ENCODE data around the gene AK1.
"Not testable (repeated sequence)": the region's sequence is repeated elsewhere in the genome, so short reads cannot be mapped to it uniquely, and the experiment has no call there.

AK1 gene

GRCh38 chr9:127837346-127837745, 40.1 kb downstream of the AK1 start:
- H3K4me2 ChIP-seq (ENCODE audit: low read length) = no peak overlapping the region
- no peak for TF ChIP-seq EZH2 (IDR thresholded peaks at IDR 0.05; ENCODE audit: borderline replicate concordance, low read length)
- no peak for TF ChIP-seq CTCF (IDR thresholded peaks at IDR 0.05; ENCODE audit: low read length)
- no peak overlapping the region for H3K4me3 ChIP-seq (ENCODE audit: low read depth, low read length, poor library complexity, severe bottlenecking)
- no peak overlapping the region for H3K9ac ChIP-seq (ENCODE audit: low read length)
- H3F3A ChIP-seq (ENCODE audit: insufficient read depth, low read length) = no peaks in the 10 kb centered on the region; the same call in 1 of the 2 replicates
- H2AFZ ChIP-seq (ENCODE audit: low read length) = no peak overlapping the region
- peaks cover 13% of the 10 kb centered on the region for H3K4me1 ChIP-seq (ENCODE audit: insufficient read depth, low read length, severe bottlenecking)
- peaks cover 8% of the 10 kb centered on the region; the same call in 1 of the 2 replicates for H3K27me3 ChIP-seq (ENCODE audit: insufficient read depth, low read length)
- no peaks in the 10 kb centered on the region for H4K20me1 ChIP-seq (ENCODE audit: insufficient read depth, low read length)
- H3K9me2 ChIP-seq (ENCODE audit: low read depth, low read length) = no peaks in the 10 kb centered on the region
- H3K27ac ChIP-seq (ENCODE audit: low read depth, low read length, poor library complexity, severe bottlenecking) = no peak overlapping the region
- H3K9me3 ChIP-seq (ENCODE audit: low read length) = no peaks in the 10 kb centered on the region
- no peaks in the 10 kb centered on the region for H3K36me3 ChIP-seq (ENCODE audit: insufficient read depth, low read length)
- no peaks in the 10 kb centered on the region for H3K79me2 ChIP-seq (ENCODE audit: insufficient read depth, low read length)

GRCh38 chr9:127836561-127836960, 40.9 kb downstream of the AK1 start:
- not testable (repeated sequence) for H4K20me1 ChIP-seq (ENCODE audit: insufficient read depth, low read length); H3K27ac ChIP-seq (ENCODE audit: low read depth, low read length, poor library complexity, severe bottlenecking); H3K9me3 ChIP-seq (ENCODE audit: low read length)

DNA sequence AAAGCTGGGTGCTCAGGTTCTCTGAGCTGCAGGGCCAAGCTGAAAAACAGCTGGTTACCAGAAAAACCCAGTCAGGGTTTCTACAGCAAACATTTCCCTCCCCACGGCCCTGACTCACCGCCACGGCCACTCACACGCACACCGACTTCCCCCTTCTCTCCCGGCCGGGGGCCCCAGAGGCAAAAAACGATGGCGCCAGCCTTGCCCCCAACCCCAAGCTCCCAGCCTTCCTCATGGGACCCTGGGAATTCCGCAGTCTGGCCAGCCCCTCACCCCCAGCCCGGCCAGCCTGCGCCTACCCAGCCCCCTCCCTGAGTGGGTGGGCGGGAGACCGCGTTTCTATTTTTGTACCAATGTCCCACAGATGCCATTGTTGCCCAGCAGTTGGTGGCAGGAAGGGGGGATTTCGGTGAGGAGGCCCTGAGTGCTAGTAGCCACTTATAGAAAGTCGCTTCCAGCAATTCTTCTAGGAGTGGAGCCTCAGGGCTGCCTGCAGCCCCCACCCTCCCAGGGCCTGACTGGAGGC, 41.4 kb downstream of the AK1 start:
- H3F3A ChIP-seq (ENCODE audit: insufficient read depth, low read length) = no peaks in the 10 kb centered on the region; the same call in 1 of the 2 replicates
- no peaks in the 10 kb centered on the region for H3K9me3 ChIP-seq (ENCODE audit: low read length)
- no peak overlapping the region for H2AFZ ChIP-seq (ENCODE audit: low read length)
- no peak overlapping the region for H3K27ac ChIP-seq (ENCODE audit: low read depth, low read length, poor library complexity, severe bottlenecking)
- H3K4me1 ChIP-seq (ENCODE audit: insufficient read depth, low read length, severe bottlenecking) = peaks cover 13% of the 10 kb centered on the region
- no peak overlapping the region for H3K4me3 ChIP-seq (ENCODE audit: low read depth, low read length, poor library complexity, severe bottlenecking)
- H3K9me2 ChIP-seq (ENCODE audit: low read depth, low read length) = no peaks in the 10 kb centered on the region
- no peaks in the 10 kb centered on the region for H3K79me2 ChIP-seq (ENCODE audit: insufficient read depth, low read length)
- peaks cover 8% of the 10 kb centered on the region; the same call in 1 of the 2 replicates for H3K27me3 ChIP-seq (ENCODE audit: insufficient read depth, low read length)
- no peak overlapping the region for H3K9ac ChIP-seq (ENCODE audit: low read length)
- no peak overlapping the region for H3K4me2 ChIP-seq (ENCODE audit: low read length)
- TF ChIP-seq EZH2 (IDR thresholded peaks at IDR 0.05; ENCODE audit: borderline replicate concordance, low read length) (no peak), CTCF (IDR thresholded peaks at IDR 0.05; ENCODE audit: low read length) (no peak)
- H3K36me3 ChIP-seq (ENCODE audit: insufficient read depth, low read length) = no peaks in the 10 kb centered on the region
- no peaks in the 10 kb centered on the region for H4K20me1 ChIP-seq (ENCODE audit: insufficient read depth, low read length)

More at GRCh38 chr9:127836561-127836960, 40.9 kb downstream of the AK1 start:
- H2AFZ ChIP-seq (ENCODE audit: low read length); H3K9me2 ChIP-seq (ENCODE audit: low read depth, low read length); H3K36me3 ChIP-seq (ENCODE audit: insufficient read depth, low read length); H3F3A ChIP-seq (ENCODE audit: insufficient read depth, low read length); H3K79me2 ChIP-seq (ENCODE audit: insufficient read depth, low read length); H3K27me3 ChIP-seq (ENCODE audit: insufficient read depth, low read length); H3K9ac ChIP-seq (ENCODE audit: low read length); H3K4me2 ChIP-seq (ENCODE audit: low read length); H3K4me3 ChIP-seq (ENCODE audit: low read depth, low read length, poor library complexity, severe bottlenecking): not testable (repeated sequence)
- peaks cover 13% of the 10 kb centered on the region for H3K4me1 ChIP-seq (ENCODE audit: insufficient read depth, low read length, severe bottlenecking)

DNA sequence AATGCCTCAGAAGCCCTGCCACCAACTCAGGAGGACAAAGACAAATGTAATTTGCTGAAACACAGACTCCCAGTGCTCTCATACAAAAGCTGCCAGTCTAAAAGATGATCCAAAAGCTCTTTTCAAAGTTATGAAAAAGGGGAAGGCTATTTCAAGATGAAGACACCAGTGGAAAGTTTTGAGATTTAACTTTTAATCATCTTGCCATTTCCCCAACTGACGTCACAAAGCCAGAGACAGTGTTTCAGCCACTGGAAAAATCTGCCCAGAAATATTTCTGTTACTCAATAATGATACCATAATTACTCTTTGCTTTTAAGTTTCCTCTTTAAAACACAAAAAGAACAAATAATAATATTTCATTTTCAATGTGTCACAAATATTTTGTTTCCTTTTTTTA, 43.9 kb downstream of the AK1 start:
- Histone ChIP-seq H3K9ac (ENCODE audit: low read length) (no peak overlapping the region), H3K9me3 (ENCODE audit: low read length) (no peaks in the 10 kb centered on the region), H3K36me3 (ENCODE audit: insufficient read depth, low read length) (no peaks in the 10 kb centered on the region), H3K27ac (ENCODE audit: low read depth, low read length, poor library complexity, severe bottlenecking) (no peak overlapping the region), H3F3A (ENCODE audit: insufficient read depth, low read length) (no peaks in the 10 kb centered on the region; the same call in 1 of the 2 replicates), H3K27me3 (ENCODE audit: insufficient read depth, low read length) (peaks cover 8% of the 10 kb centered on the region; the same call in 1 of the 2 replicates), H3K79me2 (ENCODE audit: insufficient read depth, low read length) (no peaks in the 10 kb centered on the region), H3K4me3 (ENCODE audit: low read depth, low read length, poor library complexity, severe bottlenecking) (no peak overlapping the region), H2AFZ (ENCODE audit: low read length) (no peak overlapping the region), H3K4me1 (ENCODE audit: insufficient read depth, low read length, severe bottlenecking) (peaks cover 13% of the 10 kb centered on the region), H3K9me2 (ENCODE audit: low read depth, low read length) (no peaks in the 10 kb centered on the region), H3K4me2 (ENCODE audit: low read length) (no peak overlapping the region), H4K20me1 (ENCODE audit: insufficient read depth, low read length) (no peaks in the 10 kb centered on the region)
- TF ChIP-seq CTCF (IDR thresholded peaks at IDR 0.05; ENCODE audit: low read length) (no peak), EZH2 (IDR thresholded peaks at IDR 0.05; ENCODE audit: borderline replicate concordance, low read length) (no peak)

Data from OCI-LY1 (cell line).